ENCODE measurements around the gene MARCHF2.
A peak's percentile ranks its signal among the peaks of the same experiment; 100 is the strongest.

Gene MARCHF2

GRCh38 chr19:8451885-8452284, 38.8 kb downstream of the MARCHF2 start (continued):
- TF ChIP-seq ZEB2 (tag by site-specific recombination; IDR thresholded peaks at IDR 0.05) (peak; percentile 31; the same call in 1 of the 2 replicates), ZNF660 (tag by site-specific recombination; IDR thresholded peaks at IDR 0.05) (no peak), MZF1 (tag by site-specific recombination; IDR thresholded peaks at IDR 0.05; ENCODE audit: borderline replicate concordance) (no peak), ZBTB48 (tag by site-specific recombination; IDR thresholded peaks at IDR 0.05) (no peak), ZNF2 (tag by site-specific recombination; IDR thresholded peaks at IDR 0.05) (peak; percentile 94), ZNF18 (tag by site-specific recombination; IDR thresholded peaks at IDR 0.05) (no peak)

GRCh38 chr19:8452446-8453123, 39.5 kb downstream of the MARCHF2 start:
- POLR2A ChIA-PET: interaction anchor here (0.7 to 2.0 kb wide), 3 partner anchors 10 to 65 kb away, joined by 3 to 8 read pairs (median 5); partner anchors contain the start of gene ZNF414
- 0 out of 2 replicates have a peak overlapping the region, but pooled peaks have one; percentile 7 for H3K27ac ChIP-seq (ENCODE audit: extremely low read depth, low read depth, low read length)
- TF ChIP-seq ZNF48 (tag by site-specific recombination; IDR thresholded peaks at IDR 0.05) (no peak), SETDB1 (IDR thresholded peaks at IDR 0.05; ENCODE audit: insufficient read length, low read length) (no peak), ZBTB6 (tag by site-specific recombination; IDR thresholded peaks at IDR 0.05) (no peak)
- H3K36me3 ChIP-seq (ENCODE audit: control insufficient read depth in 2 of 2, insufficient read depth in 1 of 2, low read length in 2 of 2): peaks cover 23 to 59% of the 10 kb centered on the region in 2 experiments
- H3K4me3 ChIP-seq (ENCODE audit: low read depth, low read length): no peak overlapping the region
- peaks cover 39% of the 10 kb centered on the region for H3K4me1 ChIP-seq (ENCODE audit: control insufficient read depth, insufficient read depth, low read length)
- CTCF ChIA-PET: interaction anchor here (0.6 to 1.1 kb wide), 4 partner anchors 11 to 202 kb away, joined by 3 to 4 read pairs (median 3); no protein-coding TSS in a partner anchor
- H3K9me3 ChIP-seq (ENCODE audit: control insufficient read depth, insufficient read depth, low read depth, low read length): no peaks in the 10 kb centered on the region

- CTCF ChIA-PET: interaction anchor here (0.6 to 1.1 kb wide), 5 partner anchors 10 to 125 kb away, joined by 3 read pairs; no protein-coding TSS in a partner anchor
- no peak for TF ChIP-seq ZNF184 (tag by site-specific recombination; IDR thresholded peaks at IDR 0.05)
- no peak for TF ChIP-seq GLI2 (tag by site-specific recombination; IDR thresholded peaks at IDR 0.05; ENCODE audit: borderline replicate concordance, low read depth)
- peak; percentile 55; the same call in 1 of the 2 replicates for TF ChIP-seq PRDM10 (tag by site-specific recombination; IDR thresholded peaks at IDR 0.05)
- no peak for TF ChIP-seq ZNF148 (tag by site-specific recombination; IDR thresholded peaks at IDR 0.05; ENCODE audit: borderline replicate concordance)
- TF ChIP-seq ZNF366 (tag by site-specific recombination; conservative IDR thresholded peaks at IDR 0.05): no peak
- H3K4me1 ChIP-seq (ENCODE audit: control insufficient read depth, insufficient read depth, low read length): peaks cover 48% of the 10 kb centered on the region
- no peaks in the 10 kb centered on the region for H3K9me3 ChIP-seq (ENCODE audit: control insufficient read depth, insufficient read depth, low read depth, low read length)
- no peak overlapping the region for H3K4me3 ChIP-seq (ENCODE audit: low read depth, low read length)
- H3K27ac ChIP-seq (ENCODE audit: extremely low read depth, low read depth, low read length): 0 out of 2 replicates have a peak overlapping the region, but pooled peaks have one; percentile 5
- POLR2A ChIA-PET: interaction anchor here (1.8 to 2.0 kb wide), 2 partner anchors 8 to 60 kb away, joined by 5 to 8 read pairs; partner anchors contain the start of gene ZNF414
- peaks cover 23 to 65% of the 10 kb centered on the region in 2 experiments for H3K36me3 ChIP-seq (ENCODE audit: control insufficient read depth in 2 of 2, insufficient read depth in 1 of 2, low read length in 2 of 2)
Measured at GRCh38 chr19:8453616-8454015, 40.5 kb downstream of the MARCHF2 start.
